Liver (tissue), 9 donors: ENCODE measurements around the gene SHH. TPM values are rescaled to one million over a fixed set of nuclear protein-coding genes. Genes with fewer than 3 reads are reported as not detected.

Experiments used
- DNase-seq: peaks from one replicate; pipeline ENCODE4 v3.0.0-alpha.2; 2017; ENCODE audit warnings: low spot score
- H3K27ac ChIP-seq, 2 donors: one replicate each; pipeline ENCODE4 v1.7.0; 2013; ENCODE audit warnings: inconsistent platforms in 2 of 2, low read length in 2 of 2, control low read depth in 1 of 2, low read depth in 1 of 2, mild to moderate bottlenecking in 1 of 2
- H3K27me3 ChIP-seq, 4 donors: one replicate each; pipeline versions ENCODE4 v1.6.1 to v1.7.0; 2013; ENCODE audit warnings: low read length in 3 of 4, inconsistent platforms in 1 of 4, mild to moderate bottlenecking in 1 of 4, moderate library complexity in 1 of 4; ENCODE audit not compliant: control insufficient read depth in 4 of 4, insufficient read depth in 4 of 4
- H3K36me3 ChIP-seq, 4 donors: one replicate each; pipeline versions ENCODE4 v1.6.1 to v1.7.0; 2013; ENCODE audit warnings: low read length in 3 of 4, mild to moderate bottlenecking in 3 of 4, low read depth in 1 of 4, moderate library complexity in 1 of 4; ENCODE audit not compliant: control insufficient read depth in 4 of 4, insufficient read depth in 3 of 4
- H3K4me1 ChIP-seq, 4 donors: one replicate each; pipeline versions ENCODE4 v1.6.1 to v1.7.0; 2013; ENCODE audit warnings: low read length in 3 of 4, mild to moderate bottlenecking in 3 of 4, moderate library complexity in 1 of 4; ENCODE audit not compliant: control insufficient read depth in 4 of 4, insufficient read depth in 4 of 4
- H3K4me3 ChIP-seq, 3 donors: one replicate each; pipeline versions ENCODE4 v1.6.1 to v1.7.0; 2013; ENCODE audit warnings: low read length in 3 of 3, control low read depth in 1 of 3, low read depth in 1 of 3, mild to moderate bottlenecking in 1 of 3
- H3K9ac ChIP-seq, 2 donors: one replicate each; pipeline ENCODE4 v1.7.0; 2013; ENCODE audit warnings: low read length in 2 of 2, mild to moderate bottlenecking in 2 of 2, moderate library complexity in 2 of 2, control low read depth in 1 of 2, low read depth in 1 of 2
- H3K9me3 ChIP-seq, 4 donors: one replicate each; pipeline versions ENCODE4 v1.6.1 to v1.7.0; 2013; ENCODE audit warnings: low read length in 3 of 4; ENCODE audit not compliant: control insufficient read depth in 4 of 4
- EGR1 ChIP-seq, 2 donors: IDR thresholded peaks; 2 replicates each; pipeline ENCODE4 v1.6.1; 2016 to 2018; ENCODE audit warnings: antibody characterized with exemption in 2 of 2, low read depth in 2 of 2
- FOXA1 ChIP-seq: IDR thresholded peaks from 2 replicates; pipeline ENCODE4 v1.6.1; 2016; ENCODE audit warnings: antibody characterized with exemption
- FOXA2 ChIP-seq: IDR thresholded peaks from 2 replicates; pipeline ENCODE4 v1.6.1; 2016; ENCODE audit warnings: antibody characterized with exemption
- GABPA ChIP-seq, 2 donors: IDR thresholded peaks in 1 of 2; conservative IDR thresholded peaks in 1 of 2; 2 replicates each; pipeline ENCODE4 v1.6.1; 2016; ENCODE audit warnings: antibody characterized with exemption in 2 of 2, mild to moderate bottlenecking in 1 of 2, moderate library complexity in 1 of 2
- HNF4A ChIP-seq, 2 donors: conservative IDR thresholded peaks; 2 replicates each; pipeline ENCODE4 v1.6.1; 2016; ENCODE audit warnings: antibody characterized with exemption in 2 of 2, mild to moderate bottlenecking in 2 of 2
- HNF4G ChIP-seq: IDR thresholded peaks from 2 replicates; pipeline ENCODE4 v1.6.1; 2016; ENCODE audit warnings: antibody characterized with exemption
- JUND ChIP-seq, 2 donors: IDR thresholded peaks; 2 replicates each; pipeline ENCODE4 v1.6.1; 2016; ENCODE audit warnings: antibody characterized with exemption in 2 of 2
- NR2F2 ChIP-seq: IDR thresholded peaks from 2 replicates; pipeline ENCODE4 v1.6.1; 2016; ENCODE audit warnings: antibody characterized with exemption
- RAD21 ChIP-seq, 2 donors: IDR thresholded peaks; 2 replicates each; pipeline ENCODE4 v1.6.1; 2016; ENCODE audit warnings: antibody characterized with exemption in 2 of 2, mild to moderate bottlenecking in 2 of 2
- RXRA ChIP-seq, 2 donors: IDR thresholded peaks; 2 replicates each; pipeline ENCODE4 v1.6.1; 2017 to 2018; ENCODE audit warnings: antibody characterized with exemption in 2 of 2, mild to moderate bottlenecking in 1 of 2
- SP1 ChIP-seq: IDR thresholded peaks from 2 replicates; pipeline ENCODE4 v1.6.1; 2018; ENCODE audit warnings: antibody characterized with exemption, mild to moderate bottlenecking
- TAF1 ChIP-seq: conservative IDR thresholded peaks from 2 replicates; pipeline ENCODE4 v1.6.1; 2016; ENCODE audit warnings: antibody characterized with exemption, mild to moderate bottlenecking
- YY1 ChIP-seq: IDR thresholded peaks from 2 replicates; pipeline ENCODE4 v1.6.1; 2016; ENCODE audit warnings: antibody characterized with exemption, mild to moderate bottlenecking
- WGBS: extraction: QIAGEN DNeasy Blood & Tissue Kit; methylation state at CpG from one replicate; pipeline ENCODE4 v1.1.7; 2013; 5-methylcytosine and 5-hydroxymethylcytosine counted together
- polyA plus RNA-seq, 2 donors: library from polyadenylated mRNA; stranded (reverse) in 1 of 2; unstranded in 1 of 2; fragments of 200-250 nt in 1 of 2; fragments of >200 nt in 1 of 2; fragmentation: Nextera tagmentation in 1 of 2; extraction: Ambion mirVana in 1 of 2; gene quantifications; one replicate each; pipeline versions ENCODE4 v1.2.1 to v1.2.3, GENCODE V29; 2013 to 2015
- total RNA-seq, 2 donors: library from RNA; depleted of rRNA; stranded (reverse); fragments of >200 nt; gene quantifications; one replicate each; pipeline ENCODE4 v1.2.3, GENCODE V29; 2014
- TF ChIP-seq, protein P1 (sequence below): IDR thresholded peaks from 2 replicates; pipeline ENCODE4 v1.6.1; 2016; ENCODE audit warnings: antibody characterized with exemption
- TF ChIP-seq, protein P2 (sequence below): fragments of 150-350 bp; IDR thresholded peaks from 2 replicates; pipeline ENCODE4 v1.5.1; 2017; ENCODE audit warnings: improper control_type of control experiment, low read depth, low read length; ENCODE audit not compliant: missing input control
- TF ChIP-seq, protein P3 (sequence below): IDR thresholded peaks from 2 replicates; pipeline ENCODE4 v1.6.1; 2016; ENCODE audit warnings: antibody characterized with exemption
- TF ChIP-seq, protein P4 (sequence below): IDR thresholded peaks from 2 replicates; pipeline ENCODE4 v1.6.1; 2016; ENCODE audit warnings: antibody characterized with exemption, mild to moderate bottlenecking
- TF ChIP-seq, protein P5 (sequence below): IDR thresholded peaks from 2 replicates; pipeline ENCODE4 v1.6.1; 2016; ENCODE audit warnings: antibody characterized with exemption
- donor health status: healthy.
- donor health status: healthy.
- donor health status: healthy.
- donor health status: healthy.
- donor health status: healthy.

Gene SHH
- total and polyA plus RNA-seq, 4 donors: 3.9 to 10.0 (median 5.2) TPM

DNA sequence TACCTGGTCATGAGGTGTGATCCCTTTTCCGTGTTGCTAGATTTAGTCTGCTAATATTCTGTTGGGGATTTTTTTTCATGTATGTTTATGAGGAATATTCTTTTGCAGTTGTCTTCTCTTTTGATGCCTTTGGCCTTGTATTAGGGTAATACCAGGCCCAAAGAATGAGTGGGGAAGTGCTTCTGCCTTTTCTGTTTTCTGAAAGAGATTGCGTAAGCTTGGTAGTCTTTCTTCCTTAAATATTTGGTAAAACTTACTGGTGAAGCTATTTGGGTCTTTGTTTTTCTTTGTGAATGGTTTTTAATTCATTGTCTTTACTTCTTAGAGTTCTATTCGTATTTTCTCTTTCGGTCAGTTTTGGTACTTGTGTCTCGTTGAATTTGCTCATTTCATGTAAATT, 51.1 kb downstream of the SHH start:
- no peaks in the 10 kb centered on the region for H3K27me3 ChIP-seq
- TF ChIP-seq JUND (IDR thresholded peaks at IDR 0.05) (no peak), HNF4A (conservative IDR thresholded peaks at IDR 0.05) (no peak), FOXA1 (no peak), YY1 (no peak), HNF4G (no peak), TAF1 (no peak), RAD21 (IDR thresholded peaks at IDR 0.05) (no peak), RXRA (IDR thresholded peaks at IDR 0.05) (no peak), GABPA (IDR thresholded peaks at IDR 0.05 in 1 of 2, conservative IDR thresholded peaks at IDR 0.05 in 1 of 2) (no peak), EGR1 (IDR thresholded peaks at IDR 0.05; ENCODE audit: low read depth in 2 of 2) (no peak), FOXA2 (no peak), SP1 (no peak), NR2F2 (no peak)
- TF ChIP-seq, protein P1, sequence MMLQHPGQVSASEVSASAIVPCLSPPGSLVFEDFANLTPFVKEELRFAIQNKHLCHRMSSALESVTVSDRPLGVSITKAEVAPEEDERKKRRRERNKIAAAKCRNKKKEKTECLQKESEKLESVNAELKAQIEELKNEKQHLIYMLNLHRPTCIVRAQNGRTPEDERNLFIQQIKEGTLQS: no peak
- TF ChIP-seq, protein P2, sequence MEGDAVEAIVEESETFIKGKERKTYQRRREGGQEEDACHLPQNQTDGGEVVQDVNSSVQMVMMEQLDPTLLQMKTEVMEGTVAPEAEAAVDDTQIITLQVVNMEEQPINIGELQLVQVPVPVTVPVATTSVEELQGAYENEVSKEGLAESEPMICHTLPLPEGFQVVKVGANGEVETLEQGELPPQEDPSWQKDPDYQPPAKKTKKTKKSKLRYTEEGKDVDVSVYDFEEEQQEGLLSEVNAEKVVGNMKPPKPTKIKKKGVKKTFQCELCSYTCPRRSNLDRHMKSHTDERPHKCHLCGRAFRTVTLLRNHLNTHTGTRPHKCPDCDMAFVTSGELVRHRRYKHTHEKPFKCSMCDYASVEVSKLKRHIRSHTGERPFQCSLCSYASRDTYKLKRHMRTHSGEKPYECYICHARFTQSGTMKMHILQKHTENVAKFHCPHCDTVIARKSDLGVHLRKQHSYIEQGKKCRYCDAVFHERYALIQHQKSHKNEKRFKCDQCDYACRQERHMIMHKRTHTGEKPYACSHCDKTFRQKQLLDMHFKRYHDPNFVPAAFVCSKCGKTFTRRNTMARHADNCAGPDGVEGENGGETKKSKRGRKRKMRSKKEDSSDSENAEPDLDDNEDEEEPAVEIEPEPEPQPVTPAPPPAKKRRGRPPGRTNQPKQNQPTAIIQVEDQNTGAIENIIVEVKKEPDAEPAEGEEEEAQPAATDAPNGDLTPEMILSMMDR: no peak
- TF ChIP-seq, protein P3, sequence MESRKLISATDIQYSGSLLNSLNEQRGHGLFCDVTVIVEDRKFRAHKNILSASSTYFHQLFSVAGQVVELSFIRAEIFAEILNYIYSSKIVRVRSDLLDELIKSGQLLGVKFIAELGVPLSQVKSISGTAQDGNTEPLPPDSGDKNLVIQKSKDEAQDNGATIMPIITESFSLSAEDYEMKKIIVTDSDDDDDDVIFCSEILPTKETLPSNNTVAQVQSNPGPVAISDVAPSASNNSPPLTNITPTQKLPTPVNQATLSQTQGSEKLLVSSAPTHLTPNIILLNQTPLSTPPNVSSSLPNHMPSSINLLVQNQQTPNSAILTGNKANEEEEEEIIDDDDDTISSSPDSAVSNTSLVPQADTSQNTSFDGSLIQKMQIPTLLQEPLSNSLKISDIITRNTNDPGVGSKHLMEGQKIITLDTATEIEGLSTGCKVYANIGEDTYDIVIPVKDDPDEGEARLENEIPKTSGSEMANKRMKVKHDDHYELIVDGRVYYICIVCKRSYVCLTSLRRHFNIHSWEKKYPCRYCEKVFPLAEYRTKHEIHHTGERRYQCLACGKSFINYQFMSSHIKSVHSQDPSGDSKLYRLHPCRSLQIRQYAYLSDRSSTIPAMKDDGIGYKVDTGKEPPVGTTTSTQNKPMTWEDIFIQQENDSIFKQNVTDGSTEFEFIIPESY: no peak
- TF ChIP-seq, protein P4, sequence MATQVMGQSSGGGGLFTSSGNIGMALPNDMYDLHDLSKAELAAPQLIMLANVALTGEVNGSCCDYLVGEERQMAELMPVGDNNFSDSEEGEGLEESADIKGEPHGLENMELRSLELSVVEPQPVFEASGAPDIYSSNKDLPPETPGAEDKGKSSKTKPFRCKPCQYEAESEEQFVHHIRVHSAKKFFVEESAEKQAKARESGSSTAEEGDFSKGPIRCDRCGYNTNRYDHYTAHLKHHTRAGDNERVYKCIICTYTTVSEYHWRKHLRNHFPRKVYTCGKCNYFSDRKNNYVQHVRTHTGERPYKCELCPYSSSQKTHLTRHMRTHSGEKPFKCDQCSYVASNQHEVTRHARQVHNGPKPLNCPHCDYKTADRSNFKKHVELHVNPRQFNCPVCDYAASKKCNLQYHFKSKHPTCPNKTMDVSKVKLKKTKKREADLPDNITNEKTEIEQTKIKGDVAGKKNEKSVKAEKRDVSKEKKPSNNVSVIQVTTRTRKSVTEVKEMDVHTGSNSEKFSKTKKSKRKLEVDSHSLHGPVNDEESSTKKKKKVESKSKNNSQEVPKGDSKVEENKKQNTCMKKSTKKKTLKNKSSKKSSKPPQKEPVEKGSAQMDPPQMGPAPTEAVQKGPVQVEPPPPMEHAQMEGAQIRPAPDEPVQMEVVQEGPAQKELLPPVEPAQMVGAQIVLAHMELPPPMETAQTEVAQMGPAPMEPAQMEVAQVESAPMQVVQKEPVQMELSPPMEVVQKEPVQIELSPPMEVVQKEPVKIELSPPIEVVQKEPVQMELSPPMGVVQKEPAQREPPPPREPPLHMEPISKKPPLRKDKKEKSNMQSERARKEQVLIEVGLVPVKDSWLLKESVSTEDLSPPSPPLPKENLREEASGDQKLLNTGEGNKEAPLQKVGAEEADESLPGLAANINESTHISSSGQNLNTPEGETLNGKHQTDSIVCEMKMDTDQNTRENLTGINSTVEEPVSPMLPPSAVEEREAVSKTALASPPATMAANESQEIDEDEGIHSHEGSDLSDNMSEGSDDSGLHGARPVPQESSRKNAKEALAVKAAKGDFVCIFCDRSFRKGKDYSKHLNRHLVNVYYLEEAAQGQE: no peak
- TF ChIP-seq, protein P5, sequence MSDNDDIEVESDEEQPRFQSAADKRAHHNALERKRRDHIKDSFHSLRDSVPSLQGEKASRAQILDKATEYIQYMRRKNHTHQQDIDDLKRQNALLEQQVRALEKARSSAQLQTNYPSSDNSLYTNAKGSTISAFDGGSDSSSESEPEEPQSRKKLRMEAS: no peak
- H3K4me1 ChIP-seq: peaks cover 0 to 4% (median 2%) of the 10 kb centered on the region in 4 donors
- no peak for DNase-seq
- peaks cover 5 to 28% (median 26%) of the 10 kb centered on the region in 4 donors for H3K36me3 ChIP-seq
- H3K4me3 ChIP-seq: no peak overlapping the region
- H3K9ac ChIP-seq: no peak overlapping the region
- H3K9me3 ChIP-seq: no peaks in the 10 kb centered on the region
- H3K27ac ChIP-seq: no peak overlapping the region
- WGBS: 90% methylated on average over 5 of the region's 5 CpGs
